Activated CD8-positive, alpha-beta memory T cell treated with anti-CD3 and anti-CD28 coated beads, Interleukin-2, amount 50 U/mL, for 24 hours (primary cell): ENCODE measurements around the gene NDUFS2.

Experiments
- DNase-seq: peaks from one replicate; pipeline ENCODE4 v3.0.0-alpha.2; 2020; ENCODE audit errors: extremely low read depth

The NDUFS2 gene

DNA sequence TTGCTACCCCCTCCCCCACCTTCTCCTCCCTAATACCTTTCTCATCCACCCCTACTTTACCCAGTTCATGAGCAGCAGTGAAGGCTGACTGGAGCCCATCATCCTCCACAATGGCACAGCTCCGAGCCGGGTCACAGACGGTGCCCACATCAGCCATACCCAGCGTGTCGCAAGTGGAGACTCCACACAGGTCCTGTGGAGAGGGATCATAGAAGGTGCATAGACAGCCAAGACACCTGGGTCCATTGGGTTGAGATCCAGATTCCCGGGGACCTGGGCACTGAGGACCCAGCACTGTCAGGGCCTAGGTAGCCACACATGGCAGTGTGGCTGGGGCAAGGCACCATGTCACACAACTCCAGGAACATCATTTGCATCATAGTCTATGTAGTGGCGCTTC lies 6.1 kb upstream of the NDUFS2 start:
- DNase-seq: no peak

DNA sequence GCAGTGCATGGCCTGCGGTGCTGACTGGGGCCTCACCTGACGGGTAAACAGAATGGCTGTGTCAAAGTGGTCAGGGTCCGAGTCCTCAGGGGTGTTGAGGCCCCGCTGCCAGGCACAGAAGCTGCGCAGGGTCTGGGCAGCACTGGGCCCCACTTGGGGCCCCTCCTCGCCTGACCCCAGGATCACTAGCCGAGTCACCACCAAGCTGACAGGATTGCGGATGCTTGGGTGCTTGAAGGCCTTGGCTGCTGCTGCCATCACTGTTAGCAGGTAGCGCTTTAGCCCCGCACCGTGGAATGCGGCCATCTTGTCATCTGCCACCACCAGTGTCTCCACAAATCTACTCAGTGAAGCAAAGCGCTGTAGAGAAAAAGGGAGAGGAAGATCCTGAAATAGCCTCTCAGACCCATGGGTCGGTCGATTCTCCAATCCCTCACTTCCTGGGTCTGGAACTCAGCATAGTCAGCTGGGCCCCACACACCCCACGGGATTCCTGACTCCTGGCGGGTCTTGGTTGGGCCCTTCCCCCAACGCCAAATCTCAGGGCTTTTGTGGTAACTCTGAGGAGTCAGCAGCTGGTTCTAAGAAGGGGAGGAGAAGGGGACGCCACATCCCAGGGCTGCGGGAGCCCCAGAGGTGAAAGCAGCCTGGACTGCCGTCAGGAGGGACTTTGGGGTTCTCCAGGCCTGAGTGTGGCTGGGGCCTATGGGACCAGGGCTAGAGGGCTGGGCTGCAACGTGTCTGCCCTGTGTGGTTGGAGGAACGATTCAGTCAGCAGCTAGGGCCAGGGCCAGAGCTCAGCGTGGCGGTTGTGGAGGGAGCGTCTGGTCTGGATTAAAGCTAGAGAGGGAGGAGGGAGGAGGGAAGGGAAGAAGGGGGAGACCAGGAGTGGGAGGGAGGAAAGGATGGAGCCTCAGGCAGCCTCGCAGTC lies 5.4 kb upstream of the NDUFS2 start:
- no peak for DNase-seq

DNA sequence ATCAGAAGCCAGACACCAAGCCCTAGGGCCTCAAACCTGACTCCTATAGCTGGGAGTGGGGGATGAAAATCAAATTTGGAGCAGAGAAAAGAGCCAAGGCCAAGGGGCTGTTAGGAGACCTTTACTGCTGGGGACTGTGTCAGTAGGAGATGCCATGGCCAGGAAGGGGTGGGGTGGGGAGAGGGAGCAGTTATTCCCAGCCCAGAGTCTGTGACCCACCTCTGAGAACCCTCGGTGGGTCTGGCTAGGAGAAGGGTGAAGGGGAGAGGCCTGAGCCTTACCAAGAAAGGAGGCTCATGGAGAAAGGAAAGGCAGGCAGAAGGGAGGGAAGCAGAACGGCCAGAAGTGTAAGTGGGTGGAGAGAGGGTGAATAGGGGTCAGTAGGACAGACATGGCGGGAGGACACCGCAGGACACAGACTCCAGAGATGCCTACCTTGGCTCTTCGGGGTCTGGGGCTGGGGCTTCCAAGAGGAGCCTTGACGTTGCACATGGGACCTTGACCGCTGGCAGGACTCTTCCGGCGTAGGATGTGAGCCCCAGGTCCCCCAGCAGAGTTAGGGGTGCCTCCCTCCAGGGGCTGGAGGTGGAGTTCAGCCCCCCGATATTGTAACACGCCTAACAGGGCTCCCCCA lies 4.5 kb upstream of the NDUFS2 start:
- no peak for DNase-seq

DNA sequence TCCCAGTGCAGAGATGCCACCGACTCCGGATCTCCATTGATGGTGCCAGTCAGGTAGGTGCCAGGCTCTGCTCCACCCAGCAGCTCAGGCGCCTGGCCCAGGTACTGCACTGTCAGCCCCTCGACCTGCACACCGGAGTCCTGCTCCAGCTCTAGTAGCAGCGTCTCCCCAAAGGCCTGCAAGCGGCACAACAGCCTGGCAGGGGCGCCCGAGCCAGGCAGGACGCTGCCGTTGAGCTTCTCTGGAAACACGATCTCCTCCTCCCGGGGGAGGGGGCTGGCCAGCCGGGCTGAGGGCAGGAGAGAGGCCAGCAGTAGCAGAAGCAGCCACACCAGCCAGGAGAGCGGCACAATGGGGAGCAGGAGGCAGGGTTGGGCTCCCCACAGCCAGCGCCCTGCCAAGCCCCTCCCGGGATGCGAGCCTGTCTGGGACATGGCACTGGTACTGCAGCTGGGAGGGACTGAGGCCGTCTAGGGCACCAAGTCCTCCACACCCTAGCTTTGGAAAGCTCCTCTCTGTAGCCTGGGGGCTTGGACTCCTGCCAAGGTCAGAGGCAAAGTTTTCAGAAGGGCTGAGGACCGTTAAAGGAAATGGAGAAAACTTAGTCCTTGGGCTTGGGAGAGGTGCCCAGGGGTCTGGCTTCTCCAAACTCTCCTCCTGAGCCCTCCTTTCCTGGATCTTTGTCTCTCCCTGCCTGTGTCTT lies 3.8 kb upstream of the NDUFS2 start:
- DNase-seq: no peak

DNA sequence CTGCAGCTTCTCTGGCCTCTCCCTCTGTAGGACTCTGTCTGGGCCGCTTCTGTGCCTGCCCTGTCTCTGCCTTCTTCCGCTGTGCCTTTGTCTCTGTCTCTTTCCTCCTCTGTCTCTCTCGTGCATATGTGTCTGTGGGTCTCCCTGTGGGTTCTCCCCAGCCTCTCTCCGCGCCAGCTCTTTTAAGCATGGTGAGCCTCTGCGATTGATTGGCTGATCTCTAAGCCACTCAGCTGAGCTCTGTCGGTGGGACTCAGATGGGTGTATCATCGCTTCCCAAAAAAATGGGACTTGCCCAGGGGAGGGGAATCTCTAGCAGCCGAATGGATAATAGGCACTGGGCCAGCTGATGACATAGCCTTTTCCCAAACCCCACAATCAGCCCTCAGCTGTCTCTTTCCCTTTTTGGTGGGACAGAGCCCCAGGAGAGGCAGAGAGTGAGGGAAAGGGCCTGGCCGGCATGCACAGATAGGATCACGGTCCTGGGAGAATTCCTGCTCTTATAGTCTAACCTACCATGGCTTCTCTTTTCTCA lies 3.2 kb upstream of the NDUFS2 start, which contains the start of gene ADAMTS4:
Gene ADAMTS4, minus strand, starts transcription at position 158 of the 535 bp plus-strand sequence. CDS start 427 bp downstream, outside the sequence.
- no peak for DNase-seq

DNA sequence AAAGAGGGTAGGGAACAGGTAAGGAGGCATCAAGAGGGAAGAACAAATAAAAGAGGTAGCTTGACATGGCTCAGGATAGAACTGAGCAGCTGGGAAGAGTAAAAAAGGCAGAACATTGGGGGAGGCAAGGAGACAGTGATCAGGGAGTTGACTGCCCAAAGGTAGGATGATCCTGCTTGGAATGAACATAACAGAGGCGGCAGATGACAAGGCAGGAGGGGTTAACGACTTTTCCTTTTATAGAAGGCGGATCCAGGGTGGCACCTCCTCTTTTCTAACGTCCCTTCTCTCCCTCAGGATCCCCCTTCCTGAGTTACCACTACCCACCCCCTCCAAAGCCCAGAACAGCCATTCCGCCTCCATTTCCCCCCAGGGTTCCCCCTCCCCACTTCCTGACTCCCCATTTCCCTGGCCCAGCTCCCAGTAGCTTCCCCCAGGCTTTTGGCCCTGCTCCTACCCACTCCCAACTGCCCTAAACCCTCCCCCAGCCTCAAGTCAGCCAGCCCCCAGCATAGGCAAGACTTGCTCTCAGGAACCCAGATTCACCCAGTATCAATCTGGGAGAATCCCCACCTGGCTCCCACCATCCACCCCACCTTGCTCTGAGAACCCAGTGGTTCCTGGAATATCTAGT lies 2.5 kb upstream of the NDUFS2 start:
- DNase-seq: no peak

DNA sequence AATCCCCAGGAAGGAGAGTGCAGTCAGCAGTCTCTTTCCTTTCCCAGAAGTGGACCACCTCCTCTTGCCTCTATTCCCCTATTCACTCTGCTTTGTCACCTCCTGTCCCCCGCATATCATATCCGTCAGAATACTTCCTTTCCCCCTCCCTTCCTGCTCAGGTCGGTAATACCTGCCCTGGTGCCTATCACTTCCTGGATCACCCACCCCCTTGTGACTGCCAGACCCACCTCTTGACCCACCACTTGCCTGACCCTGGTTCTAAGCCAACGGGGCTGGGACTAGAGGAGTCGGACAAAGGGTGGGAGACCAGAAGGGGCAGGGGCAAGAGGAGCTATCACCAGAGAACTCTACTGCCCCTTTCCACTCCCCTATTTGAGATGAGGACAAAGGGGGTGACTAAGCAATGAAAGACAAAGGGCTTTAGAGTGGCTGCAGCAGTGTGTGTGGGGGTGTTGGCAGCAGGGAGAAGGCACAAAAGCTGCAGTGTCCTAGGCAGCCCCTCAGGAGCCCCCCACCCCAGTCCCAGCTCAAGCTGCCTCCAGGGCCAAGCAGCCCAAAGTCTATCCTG lies 1.7 kb upstream of the NDUFS2 start:
- DNase-seq: no peak

DNA sequence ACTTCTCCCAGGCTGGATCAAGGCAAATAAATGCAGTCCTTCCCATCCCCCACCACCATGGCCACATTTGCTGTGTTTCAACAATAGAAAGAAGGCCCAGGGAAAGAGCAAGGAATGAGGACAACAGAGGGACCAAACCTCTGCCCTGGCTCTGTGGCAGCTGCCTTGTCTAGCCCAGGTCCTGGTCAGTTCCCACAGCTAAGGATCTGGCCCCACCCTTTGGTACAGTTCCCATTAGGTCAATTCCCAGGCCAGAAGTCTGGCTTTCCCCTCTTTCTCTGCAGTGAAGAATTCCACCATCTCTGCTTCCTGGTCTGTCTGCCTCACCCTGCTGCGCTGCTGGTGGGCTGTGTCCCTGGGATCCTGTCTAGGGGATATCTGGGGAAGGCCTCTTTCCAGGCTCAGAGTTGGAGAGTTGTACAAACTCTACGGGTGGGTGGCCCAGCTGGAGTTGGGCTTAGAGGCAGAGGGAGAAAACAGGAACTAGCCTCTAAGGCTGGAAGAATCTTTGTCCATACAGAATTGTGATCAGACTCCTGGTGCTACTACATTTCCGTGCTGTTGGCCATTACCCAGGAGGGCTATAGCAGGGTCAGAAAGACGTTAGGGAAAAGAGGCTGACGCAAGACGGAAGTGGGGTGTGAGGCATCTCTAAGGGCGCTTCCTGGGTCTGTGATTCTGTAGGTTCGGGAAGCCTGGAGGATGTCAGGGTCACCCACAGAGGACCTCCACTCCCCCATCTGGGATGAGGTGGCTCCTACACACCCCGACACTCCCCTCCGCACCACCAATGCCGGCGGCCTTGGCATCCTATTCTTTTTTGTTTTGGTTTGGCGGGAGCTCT lies 953 bp upstream of the NDUFS2 start:
- DNase-seq: no peak

DNA sequence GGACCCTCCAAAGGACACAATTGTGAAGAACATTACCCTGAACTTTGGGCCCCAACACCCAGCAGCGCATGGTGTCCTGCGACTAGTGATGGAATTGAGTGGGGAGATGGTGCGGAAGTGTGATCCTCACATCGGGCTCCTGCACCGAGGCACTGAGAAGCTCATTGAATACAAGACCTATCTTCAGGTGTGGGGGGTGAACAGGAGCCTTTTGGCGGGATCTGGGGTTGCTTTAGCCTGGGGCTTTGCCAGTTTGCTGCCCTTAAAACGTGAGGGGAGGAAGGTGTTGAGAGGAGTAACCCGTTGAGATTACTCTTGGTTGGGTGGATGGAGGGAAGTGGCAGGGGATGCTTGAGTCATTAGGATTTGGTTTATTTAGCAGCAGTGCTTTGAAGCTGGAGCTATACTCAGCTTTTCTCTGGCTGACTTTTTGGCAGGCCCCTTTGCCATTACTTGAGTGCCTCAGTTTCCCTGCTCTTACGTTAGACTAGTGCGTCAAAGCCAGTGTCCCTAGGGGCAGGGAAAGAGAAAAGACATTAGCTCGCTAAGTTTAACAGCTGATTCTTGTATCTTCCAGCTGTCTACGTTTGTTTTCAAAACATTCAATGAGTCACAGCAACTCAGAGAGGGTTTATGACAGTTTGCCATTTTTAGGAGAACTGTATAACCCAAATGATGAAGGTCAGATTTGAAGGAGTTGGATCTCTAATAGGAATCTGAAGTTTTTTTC lies 4.4 kb downstream of the NDUFS2 start:
- DNase-seq: no peak

DNA sequence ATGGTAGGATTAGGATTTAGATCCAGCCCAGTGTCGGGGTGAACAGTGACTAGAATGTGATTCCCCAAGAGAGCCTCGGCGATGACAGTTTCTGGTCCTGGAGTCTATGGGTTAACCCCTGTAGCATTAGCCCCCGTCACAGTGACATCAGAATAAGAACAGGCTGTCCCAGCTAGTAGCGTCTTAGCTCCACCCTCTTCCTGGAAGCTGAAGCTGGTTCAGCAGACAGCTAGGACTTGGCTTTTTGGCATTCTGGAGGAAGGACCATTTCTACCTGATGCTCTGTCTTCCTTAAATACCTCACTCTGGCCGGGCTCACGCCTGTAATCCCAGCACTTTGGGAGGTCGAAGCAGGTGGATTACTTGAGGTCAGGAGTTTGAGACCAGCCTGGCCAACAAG lies 5.0 kb downstream of the NDUFS2 start:
- DNase-seq: no peak

DNA sequence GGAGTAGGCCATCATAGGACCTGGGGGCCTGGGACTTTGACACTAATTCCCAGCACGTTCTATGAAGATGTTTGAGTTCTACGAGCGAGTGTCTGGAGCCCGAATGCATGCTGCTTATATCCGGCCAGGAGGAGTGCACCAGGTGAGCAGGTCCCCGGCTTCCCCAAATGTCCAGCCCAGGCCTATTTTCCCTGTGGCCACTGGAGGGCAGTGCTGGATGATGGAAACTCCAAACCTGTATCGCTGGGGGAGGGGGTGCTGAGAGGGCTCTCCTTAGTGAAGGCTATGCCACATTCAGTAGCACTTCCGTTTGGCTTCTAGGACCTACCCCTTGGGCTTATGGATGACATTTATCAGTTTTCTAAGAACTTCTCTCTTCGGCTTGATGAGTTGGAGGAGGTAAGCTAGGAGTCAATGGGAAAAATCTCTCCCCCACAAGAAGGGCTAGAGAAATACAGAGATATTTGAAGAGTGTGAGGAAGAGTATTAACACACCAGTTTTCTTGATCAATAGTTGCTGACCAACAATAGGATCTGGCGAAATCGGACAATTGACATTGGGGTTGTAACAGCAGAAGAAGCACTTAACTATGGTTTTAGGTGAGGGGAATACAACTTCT lies 7.7 kb downstream of the NDUFS2 start:
- peak; percentile 42 for DNase-seq

DNA sequence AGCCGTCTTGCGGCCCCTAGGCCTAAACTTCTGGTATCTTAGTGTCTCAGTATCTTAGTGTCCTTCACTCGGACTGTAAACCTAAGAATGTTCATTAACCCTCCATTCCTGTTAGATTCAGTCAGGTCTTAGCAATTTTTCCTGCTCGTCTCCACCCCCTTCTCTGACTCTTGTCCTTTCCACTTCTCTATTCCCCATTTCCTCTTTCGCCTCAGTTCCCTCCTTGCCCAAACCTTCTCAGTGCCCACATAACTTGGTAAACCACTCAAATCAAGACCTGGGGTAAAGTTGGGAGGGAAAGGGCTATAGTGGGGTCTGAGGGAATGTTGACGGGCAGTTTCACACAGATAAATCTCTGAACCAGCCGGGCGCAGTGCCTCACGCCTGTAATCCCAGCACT lies 12.2 kb downstream of the NDUFS2 start:
- no peak for DNase-seq

DNA sequence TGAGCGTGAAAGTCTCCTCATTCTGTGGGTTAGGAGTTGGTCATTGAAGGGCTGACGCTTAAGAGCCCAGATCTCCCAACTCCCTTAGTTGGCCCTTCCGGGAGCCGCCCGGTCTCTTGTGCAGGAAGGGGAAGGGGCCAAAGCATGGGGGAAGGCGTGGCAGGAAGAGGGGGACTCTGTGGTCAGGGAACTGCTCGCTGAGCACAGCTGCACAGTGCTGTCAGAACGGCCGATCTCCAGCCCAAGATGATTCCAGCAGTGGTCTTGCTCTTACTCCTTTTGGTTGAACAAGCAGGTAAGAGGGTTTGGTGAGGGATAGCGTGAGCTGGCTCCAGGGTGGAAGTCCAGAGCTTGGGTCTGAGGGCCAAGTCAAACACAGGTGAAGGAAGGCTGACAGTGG lies 12.9 kb downstream of the NDUFS2 start, which contains the start of gene FCER1G:
Gene FCER1G, plus strand, starts transcription at position 220 of the 400 bp plus-strand sequence. Its CDS starts 27 bp downstream, at position 247.
- DNase-seq: no peak

DNA sequence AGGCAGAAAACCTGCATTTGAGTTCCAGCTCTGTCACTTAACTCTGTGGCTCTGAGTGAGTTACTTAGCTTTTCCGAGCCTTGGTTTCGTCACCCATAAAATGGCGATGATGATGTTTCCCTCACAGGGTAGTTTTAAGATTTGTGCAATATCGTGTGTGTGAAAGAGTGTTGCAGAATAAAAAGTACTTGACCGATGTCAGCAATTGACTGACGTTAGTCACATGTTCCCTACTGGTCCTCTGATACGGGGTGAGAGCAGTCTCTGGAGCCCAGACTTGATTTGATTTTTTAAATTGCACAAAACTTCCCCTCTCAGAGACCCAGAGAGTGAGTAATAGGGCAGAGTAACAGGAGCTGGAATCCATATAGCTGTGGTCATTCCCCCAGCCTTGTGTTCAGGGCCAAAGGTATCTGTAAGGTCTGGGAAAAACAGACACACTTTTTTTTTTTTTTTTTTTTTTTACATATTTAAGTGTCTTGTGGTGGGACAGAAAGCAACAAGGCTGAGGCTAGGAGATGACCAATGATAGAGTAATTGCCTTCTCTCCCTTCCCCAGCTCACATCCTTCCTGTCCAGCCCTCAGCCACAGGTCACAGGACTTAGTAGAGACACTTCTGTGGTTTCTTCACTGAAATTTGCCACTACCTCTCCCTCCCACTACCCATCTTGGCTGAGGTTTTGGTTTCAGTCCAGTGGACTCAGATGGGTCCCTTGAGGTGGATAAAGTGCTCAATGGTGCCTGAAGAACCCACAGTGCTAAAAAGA lies 15.0 kb downstream of the NDUFS2 start:
- no peak for DNase-seq

DNA sequence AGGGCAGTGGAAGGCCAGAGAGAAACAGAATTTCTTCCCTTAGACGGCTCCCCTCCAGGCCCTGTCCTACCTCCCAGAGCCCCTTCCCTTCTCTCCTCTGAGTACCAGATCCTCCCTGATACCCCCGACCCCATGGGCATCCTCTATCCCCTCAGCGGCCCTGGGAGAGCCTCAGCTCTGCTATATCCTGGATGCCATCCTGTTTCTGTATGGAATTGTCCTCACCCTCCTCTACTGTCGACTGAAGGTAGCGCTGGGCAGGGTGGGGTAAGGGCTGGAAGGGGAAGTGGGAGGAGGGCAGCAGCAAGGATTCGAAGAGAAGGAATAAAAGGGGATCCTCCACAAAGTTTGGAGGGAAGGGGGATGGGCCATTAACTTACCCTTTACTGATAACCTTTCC lies 15.7 kb downstream of the NDUFS2 start:
- no peak for DNase-seq

DNA sequence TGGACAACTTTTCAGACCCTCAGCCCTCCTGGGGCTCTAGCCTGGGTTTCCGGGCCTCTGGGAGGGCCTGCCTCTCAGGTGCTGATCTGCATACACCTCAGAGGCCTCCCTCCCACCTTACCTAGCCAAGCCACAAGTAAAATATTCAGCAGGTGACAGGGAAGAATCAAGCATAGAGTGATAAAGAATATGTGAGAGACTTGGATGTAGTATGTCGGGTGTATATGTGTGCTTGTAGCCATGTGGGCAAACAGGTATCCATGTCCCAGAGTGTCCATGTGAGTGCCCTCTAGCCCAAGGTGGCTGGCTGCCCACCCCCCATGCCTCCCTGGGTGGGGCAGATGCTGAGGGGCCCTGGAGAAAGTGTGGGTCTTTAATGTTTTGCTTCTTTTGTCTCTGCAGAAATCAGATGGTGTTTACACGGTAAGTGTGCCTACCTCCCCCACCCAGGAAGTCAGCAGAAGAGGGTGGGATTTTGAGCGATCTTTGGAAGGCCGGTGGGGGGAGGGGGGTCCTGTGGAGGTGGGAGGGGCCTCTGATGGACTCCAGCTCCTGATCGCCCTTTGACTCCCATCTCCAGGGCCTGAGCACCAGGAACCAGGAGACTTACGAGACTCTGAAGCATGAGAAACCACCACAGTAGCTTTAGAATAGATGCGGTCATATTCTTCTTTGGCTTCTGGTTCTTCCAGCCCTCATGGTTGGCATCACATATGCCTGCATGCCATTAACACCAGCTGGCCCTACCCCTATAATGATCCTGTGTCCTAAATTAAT lies 16.3 kb downstream of the NDUFS2 start:
- DNase-seq: no peak

DNA sequence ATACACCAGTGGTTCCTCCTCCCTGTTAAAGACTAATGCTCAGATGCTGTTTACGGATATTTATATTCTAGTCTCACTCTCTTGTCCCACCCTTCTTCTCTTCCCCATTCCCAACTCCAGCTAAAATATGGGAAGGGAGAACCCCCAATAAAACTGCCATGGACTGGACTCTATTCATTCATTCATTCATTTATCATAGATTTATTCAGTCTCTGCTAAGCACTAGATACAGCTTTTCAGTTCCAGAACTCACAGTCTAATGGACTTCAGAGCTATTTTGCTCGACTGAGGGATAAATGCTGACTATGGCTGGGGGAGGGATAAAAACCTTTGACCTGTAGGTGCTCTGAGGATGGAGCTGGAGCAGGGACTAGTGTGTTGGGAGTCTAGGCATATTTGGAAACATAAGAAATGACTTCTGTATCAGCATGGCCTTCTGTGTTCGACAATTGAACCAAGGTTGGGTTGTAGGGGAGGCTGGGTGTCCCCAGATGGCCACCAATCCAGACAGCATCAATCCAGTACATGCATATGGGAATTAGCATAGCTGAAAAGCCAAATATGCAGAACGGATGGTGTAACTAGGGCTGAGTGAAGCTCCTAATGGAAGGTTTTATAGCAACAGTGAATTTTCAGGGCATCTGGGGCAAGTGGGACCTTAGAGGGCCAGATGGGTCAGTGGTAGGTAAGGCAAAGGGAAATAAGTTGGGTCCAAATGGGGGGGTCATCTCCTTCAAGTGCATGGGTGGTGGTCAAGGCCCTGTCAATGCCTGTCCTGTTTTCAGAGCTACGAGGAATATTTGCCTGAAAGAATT lies 17.1 kb downstream of the NDUFS2 start:
- DNase-seq: no peak
